Endothelial cell (in vitro differentiated cells): ENCODE measurements around the gene CD27. TPM values are rescaled to one million over a fixed set of nuclear protein-coding genes. Genes with fewer than 3 reads are reported as not detected.

ENCODE experiments used
- DNase-seq: peaks from one replicate; pipeline ENCODE4 v3.0.0; 2021; ENCODE audit warnings: low spot score
- H3K27ac Mint-ChIP-seq: one replicate; pipeline ENCODE4 v1.8.0; 2021; ENCODE audit warnings: mixed read lengths, inconsistent platforms; ENCODE audit not compliant: unreplicated experiment
- H3K27me3 Mint-ChIP-seq: one replicate; pipeline ENCODE4 v1.8.0; 2021; ENCODE audit warnings: mild to moderate bottlenecking, moderate library complexity, mixed read lengths, inconsistent platforms; ENCODE audit not compliant: unreplicated experiment
- H3K36me3 Mint-ChIP-seq: one replicate; pipeline ENCODE4 v1.8.0; 2021; ENCODE audit warnings: mild to moderate bottlenecking, low read depth, mixed read lengths, inconsistent platforms; ENCODE audit not compliant: unreplicated experiment
- H3K4me1 Mint-ChIP-seq: one replicate; pipeline ENCODE4 v1.8.0; 2021; ENCODE audit warnings: mild to moderate bottlenecking, mixed read lengths, inconsistent platforms; ENCODE audit not compliant: unreplicated experiment
- H3K4me3 Mint-ChIP-seq: one replicate; pipeline ENCODE4 v1.8.0; 2021; ENCODE audit warnings: mild to moderate bottlenecking, mixed read lengths, inconsistent platforms; ENCODE audit not compliant: unreplicated experiment
- H3K9me3 Mint-ChIP-seq: one replicate; pipeline ENCODE4 v1.8.0; 2021; ENCODE audit warnings: mixed read lengths, inconsistent platforms; ENCODE audit not compliant: unreplicated experiment
- total RNA-seq: library from RNA; stranded (reverse); fragmentation: NEBNext Ultra II Directional; extraction: Animal tissue kit (Norgen Biotek cat#: 25700); gene quantifications from one replicate; pipeline ENCODE4 v1.2.1, GENCODE V29; 2021; ENCODE audit not compliant: unreplicated experiment
- TF ChIP-seq, protein P1 (sequence below): fragments of 200-600 bp; sonication (generic); IDR thresholded peaks from one replicate; pipeline ENCODE4 v1.5.0; 2021; ENCODE audit warnings: antibody characterized with exemption; ENCODE audit not compliant: unreplicated experiment

The CD27 gene
- total RNA-seq, 1 donor from 2014 or later, result not detected

DNA sequence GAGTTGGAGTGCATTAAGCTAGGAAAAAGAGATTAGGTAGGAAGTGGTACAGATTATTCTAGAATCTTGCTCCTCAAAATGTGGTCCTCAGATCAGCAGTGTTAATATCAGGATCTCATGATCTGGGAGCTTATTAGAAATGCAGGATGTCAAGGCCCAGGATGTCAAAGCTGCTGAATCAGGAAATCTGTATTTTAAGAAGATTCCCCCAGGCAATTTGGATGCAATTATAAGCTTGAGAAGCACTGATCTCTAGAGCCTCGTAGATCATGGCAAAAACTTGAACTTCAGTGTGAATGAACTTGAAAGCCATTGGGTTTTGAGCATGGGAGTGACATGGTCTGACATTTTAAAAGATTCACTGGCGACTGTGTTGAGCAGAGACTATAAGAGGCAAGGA, 55.7 kb downstream of the CD27 start:
- H3K27me3 Mint-ChIP-seq, result no peaks in the 10 kb centered on the region
- no peaks in the 10 kb centered on the region for H3K9me3 Mint-ChIP-seq
- peaks cover 4% of the 10 kb centered on the region for H3K4me1 Mint-ChIP-seq
- no peak for DNase-seq
- H3K27ac Mint-ChIP-seq, result no peak overlapping the region
- no peak overlapping the region for H3K4me3 Mint-ChIP-seq
- H3K36me3 Mint-ChIP-seq, result peaks cover 4% of the 10 kb centered on the region
- TF ChIP-seq, protein P1, sequence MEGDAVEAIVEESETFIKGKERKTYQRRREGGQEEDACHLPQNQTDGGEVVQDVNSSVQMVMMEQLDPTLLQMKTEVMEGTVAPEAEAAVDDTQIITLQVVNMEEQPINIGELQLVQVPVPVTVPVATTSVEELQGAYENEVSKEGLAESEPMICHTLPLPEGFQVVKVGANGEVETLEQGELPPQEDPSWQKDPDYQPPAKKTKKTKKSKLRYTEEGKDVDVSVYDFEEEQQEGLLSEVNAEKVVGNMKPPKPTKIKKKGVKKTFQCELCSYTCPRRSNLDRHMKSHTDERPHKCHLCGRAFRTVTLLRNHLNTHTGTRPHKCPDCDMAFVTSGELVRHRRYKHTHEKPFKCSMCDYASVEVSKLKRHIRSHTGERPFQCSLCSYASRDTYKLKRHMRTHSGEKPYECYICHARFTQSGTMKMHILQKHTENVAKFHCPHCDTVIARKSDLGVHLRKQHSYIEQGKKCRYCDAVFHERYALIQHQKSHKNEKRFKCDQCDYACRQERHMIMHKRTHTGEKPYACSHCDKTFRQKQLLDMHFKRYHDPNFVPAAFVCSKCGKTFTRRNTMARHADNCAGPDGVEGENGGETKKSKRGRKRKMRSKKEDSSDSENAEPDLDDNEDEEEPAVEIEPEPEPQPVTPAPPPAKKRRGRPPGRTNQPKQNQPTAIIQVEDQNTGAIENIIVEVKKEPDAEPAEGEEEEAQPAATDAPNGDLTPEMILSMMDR, result no peak

Other genes with a start within 250 kb of the CD27 start
- 67.2 TPM for gene CD9, start 244.6 kb upstream of the CD27 start, total RNA-seq
- 1.9 TPM for gene PLEKHG6, start 134.3 kb upstream of the CD27 start, total RNA-seq
- gene TNFRSF1A, start 102.9 kb upstream of the CD27 start, total RNA-seq, result 125 TPM
- 2.2 TPM for gene SCNN1A, start 69.4 kb upstream of the CD27 start, total RNA-seq
- 40.3 TPM for gene LTBR, start 60.8 kb upstream of the CD27 start, total RNA-seq
- gene TAPBPL, start 7.1 kb downstream of the CD27 start, total RNA-seq, result 2.8 TPM
- 5.5 TPM for gene VAMP1, start 25.7 kb downstream of the CD27 start, total RNA-seq
- 168 TPM for gene MRPL51, start 48.3 kb downstream of the CD27 start, total RNA-seq
- 25.3 TPM for gene NCAPD2, start 49.1 kb downstream of the CD27 start, total RNA-seq
- 2,393 TPM for gene GAPDH, start 89.6 kb downstream of the CD27 start, total RNA-seq
- gene IFFO1, start 111.1 kb downstream of the CD27 start, total RNA-seq, result 82.2 TPM
- gene NOP2, start 123.3 kb downstream of the CD27 start, total RNA-seq, result 37.5 TPM
- 334 TPM for gene CHD4, start 162.4 kb downstream of the CD27 start, total RNA-seq
- 2.7 TPM for gene LPAR5, start 191.0 kb downstream of the CD27 start, total RNA-seq
- 19.3 TPM for gene ACRBP, start 202.5 kb downstream of the CD27 start, total RNA-seq
- 41.3 TPM for gene ING4, start 218.2 kb downstream of the CD27 start, total RNA-seq
- 85.2 TPM for gene ZNF384, start 244.4 kb downstream of the CD27 start, total RNA-seq